HepG2 (cell line): ENCODE results near the gene TUBGCP3. TPM values are rescaled to one million over a fixed set of nuclear protein-coding genes. Genes with fewer than 3 reads are reported as not detected.

Experiments used
- FIP1L1 ChIP-seq: fragments of 200-400 bp; formaldehyde crosslinking; IDR thresholded peaks from 2 replicates; pipeline ENCODE4 v1.6.1; 2018; ENCODE audit warnings: low read depth, mild to moderate bottlenecking, low read length, moderate library complexity, borderline replicate concordance; ENCODE audit not compliant: insufficient read depth
- NFKBIZ ChIP-seq: IDR thresholded peaks from 2 replicates; pipeline ENCODE4 v1.6.1; 2018; ENCODE audit warnings: missing genetic modification reagents, missing compliant biosample characterization
- SP2 ChIP-seq: sonication (generic); formaldehyde crosslinking; IDR thresholded peaks from 2 replicates; pipeline ENCODE4 v1.5.1; 2020; ENCODE audit warnings: mild to moderate bottlenecking, missing genetic modification reagents
- SRSF4 ChIP-seq: fragments of 200-400 bp; formaldehyde crosslinking; IDR thresholded peaks from one replicate; pipeline ENCODE4 v1.6.1; 2018; ENCODE audit warnings: mild to moderate bottlenecking, low read depth, low read length, moderate library complexity; ENCODE audit not compliant: poor library complexity, severe bottlenecking
- SSRP1 ChIP-seq: IDR thresholded peaks from 2 replicates; pipeline ENCODE4 v1.6.1; 2016; ENCODE audit warnings: control low read depth
- TGIF2 ChIP-seq: IDR thresholded peaks from 2 replicates; pipeline ENCODE4 v1.6.1; 2016; ENCODE audit warnings: control low read depth, missing compliant biosample characterization
- ZNF253 ChIP-seq: sonication (generic); formaldehyde crosslinking; IDR thresholded peaks from 2 replicates; pipeline ENCODE4 v1.8.0; 2022; ENCODE audit warnings: mild to moderate bottlenecking, missing genetic modification reagents, borderline replicate concordance
- ZNF468 ChIP-seq: sonication (generic); formaldehyde crosslinking; IDR thresholded peaks from 2 replicates; pipeline ENCODE4 v1.8.0; 2022; ENCODE audit warnings: mild to moderate bottlenecking, moderate library complexity, missing genetic modification reagents
- ZNF530 ChIP-seq: sonication (generic); formaldehyde crosslinking; IDR thresholded peaks from 2 replicates; pipeline ENCODE4 v1.5.0; 2020; ENCODE audit warnings: low read depth, mild to moderate bottlenecking, missing genetic modification reagents
- ZNF556 ChIP-seq: sonication (generic); formaldehyde crosslinking; IDR thresholded peaks from 2 replicates; pipeline ENCODE4 v1.4.0; 2020; ENCODE audit warnings: mild to moderate bottlenecking, missing genetic modification reagents, borderline replicate concordance
- ZNF644 ChIP-seq: IDR thresholded peaks from 2 replicates; pipeline ENCODE4 v1.6.1; 2016; ENCODE audit warnings: low read depth
- ZSCAN12 ChIP-seq: sonication (generic); formaldehyde crosslinking; IDR thresholded peaks from 2 replicates; pipeline ENCODE4 v1.9.0; 2021; ENCODE audit warnings: mild to moderate bottlenecking, missing genetic modification reagents
- polyA plus RNA-seq, 8 experiments: library from polyadenylated mRNA; depleted of rRNA in 3 of 8; stranded (reverse) in 7 of 8; unstranded in 1 of 8; fragments of >200 nt; fragmentation: Illumina TruSeq in 4 of 8; extraction: Trizol in 4 of 8; gene quantifications; 2 replicates each; pipeline versions ENCODE4 v1.2.1 to v1.2.3, GENCODE V29; 2011 to 2016; ENCODE audit warnings: low read depth in 4 of 8, missing spikeins in 1 of 8, mixed read lengths in 1 of 8; ENCODE audit not compliant: insufficient read depth in 1 of 8
- total RNA-seq, 5 experiments: library from RNA; depleted of rRNA; stranded (reverse); fragments of >200 nt; fragmentation: Illumina TruSeq; extraction: Trizol; gene quantifications; 2 replicates each; pipeline ENCODE4 v1.2.3, GENCODE V29; 2016; ENCODE audit warnings: low read depth in 1 of 5
- TF ChIP-seq, protein P1 (sequence below): sonication (generic); formaldehyde crosslinking; IDR thresholded peaks from 2 replicates; pipeline ENCODE4 v1.4.0; 2020; ENCODE audit warnings: mild to moderate bottlenecking, low read depth, missing genetic modification reagents
- TF ChIP-seq, protein P2 (sequence below): sonication (generic); formaldehyde crosslinking; IDR thresholded peaks from 2 replicates; pipeline ENCODE4 v1.9.0; 2022; ENCODE audit warnings: low read depth, missing genetic modification reagents
- TF ChIP-seq, protein P3 (sequence below): sonication (generic); formaldehyde crosslinking; conservative IDR thresholded peaks from 2 replicates; pipeline ENCODE4 v1.4.0; 2020; ENCODE audit warnings: mild to moderate bottlenecking, missing genetic modification reagents, moderate library complexity
- TF ChIP-seq, protein P4 (sequence below): sonication (generic); formaldehyde crosslinking; IDR thresholded peaks from 2 replicates; pipeline ENCODE4 v1.5.0; 2020; ENCODE audit warnings: missing genetic modification reagents
- TF ChIP-seq, protein P5 (sequence below): sonication (generic); formaldehyde crosslinking; IDR thresholded peaks from 2 replicates; pipeline ENCODE4 v1.4.0; 2020; ENCODE audit warnings: missing genetic modification reagents; ENCODE audit errors: not compliant biosample characterization
- TF ChIP-seq, protein P6 (sequence below): IDR thresholded peaks from 2 replicates; pipeline ENCODE4 v1.6.1; 2016; ENCODE audit warnings: low read depth

TUBGCP3 gene
- total and polyA plus RNA-seq, 2 of the 13 experiments (the other 11 are each of a cell fraction or from before 2014, with no cell fraction given): 12.6 to 15.5 TPM

DNA sequence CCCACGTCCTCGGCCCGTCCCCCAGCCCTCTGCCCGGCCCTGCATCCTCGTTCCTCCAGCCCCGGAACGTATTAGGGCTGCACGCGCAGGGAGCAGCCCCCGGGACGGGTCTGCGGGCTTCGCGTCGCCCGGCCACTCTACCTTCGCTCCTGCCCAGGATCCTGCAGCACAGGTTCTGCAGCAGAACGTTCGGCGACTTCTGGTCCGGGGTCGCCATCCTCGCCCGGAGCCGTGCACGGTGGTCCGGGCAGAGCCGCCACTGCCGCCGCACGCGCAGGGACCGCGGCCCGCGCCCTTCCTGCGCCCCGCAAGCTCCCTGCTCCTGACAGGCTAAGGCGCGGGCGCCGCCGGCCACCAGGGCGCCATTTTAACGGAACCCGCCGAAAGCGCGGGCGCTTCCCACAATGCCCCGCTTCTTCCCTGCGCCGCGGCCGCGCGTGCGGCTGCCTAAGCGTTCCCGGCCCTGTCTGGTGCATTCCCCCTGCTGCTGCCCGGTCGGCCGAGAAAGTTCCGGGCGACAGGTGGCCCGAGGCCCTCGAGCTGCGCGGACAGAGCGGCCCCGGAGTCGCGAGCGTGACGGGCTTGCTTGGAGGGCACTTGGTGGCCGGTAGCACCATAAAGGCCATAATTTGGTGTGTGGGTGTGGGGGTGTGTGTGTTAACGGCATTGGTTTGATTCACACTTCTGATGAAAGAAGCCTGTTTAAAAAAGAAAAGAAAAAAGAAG, at the start of gene TUBGCP3 (continued):
- TF ChIP-seq ZSCAN12 (CRISPR knock-in tag) (peak; percentile 95), FIP1L1 (no peak), SSRP1 (CRISPR knock-in tag) (no peak), ZNF556 (CRISPR knock-in tag) (peak; percentile 95), NFKBIZ (CRISPR knock-in tag) (no peak), ZNF253 (CRISPR knock-in tag) (peak; percentile 89), ZNF468 (CRISPR knock-in tag) (peak; percentile 52; the same call in 1 of the 2 replicates), ZNF530 (no peak), SRSF4 (no peak), ZNF644 (CRISPR knock-in tag) (no peak), SP2 (CRISPR knock-in tag) (no peak), TGIF2 (CRISPR knock-in tag) (no peak; the same call in 1 of the 2 replicates)
- TF ChIP-seq, protein P1, sequence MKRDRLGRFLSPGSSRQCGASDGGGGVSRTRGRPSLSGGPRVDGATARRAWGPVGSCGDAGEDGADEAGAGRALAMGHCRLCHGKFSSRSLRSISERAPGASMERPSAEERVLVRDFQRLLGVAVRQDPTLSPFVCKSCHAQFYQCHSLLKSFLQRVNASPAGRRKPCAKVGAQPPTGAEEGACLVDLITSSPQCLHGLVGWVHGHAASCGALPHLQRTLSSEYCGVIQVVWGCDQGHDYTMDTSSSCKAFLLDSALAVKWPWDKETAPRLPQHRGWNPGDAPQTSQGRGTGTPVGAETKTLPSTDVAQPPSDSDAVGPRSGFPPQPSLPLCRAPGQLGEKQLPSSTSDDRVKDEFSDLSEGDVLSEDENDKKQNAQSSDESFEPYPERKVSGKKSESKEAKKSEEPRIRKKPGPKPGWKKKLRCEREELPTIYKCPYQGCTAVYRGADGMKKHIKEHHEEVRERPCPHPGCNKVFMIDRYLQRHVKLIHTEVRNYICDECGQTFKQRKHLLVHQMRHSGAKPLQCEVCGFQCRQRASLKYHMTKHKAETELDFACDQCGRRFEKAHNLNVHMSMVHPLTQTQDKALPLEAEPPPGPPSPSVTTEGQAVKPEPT (CRISPR knock-in tag): peak; percentile 98
- TF ChIP-seq, protein P2, sequence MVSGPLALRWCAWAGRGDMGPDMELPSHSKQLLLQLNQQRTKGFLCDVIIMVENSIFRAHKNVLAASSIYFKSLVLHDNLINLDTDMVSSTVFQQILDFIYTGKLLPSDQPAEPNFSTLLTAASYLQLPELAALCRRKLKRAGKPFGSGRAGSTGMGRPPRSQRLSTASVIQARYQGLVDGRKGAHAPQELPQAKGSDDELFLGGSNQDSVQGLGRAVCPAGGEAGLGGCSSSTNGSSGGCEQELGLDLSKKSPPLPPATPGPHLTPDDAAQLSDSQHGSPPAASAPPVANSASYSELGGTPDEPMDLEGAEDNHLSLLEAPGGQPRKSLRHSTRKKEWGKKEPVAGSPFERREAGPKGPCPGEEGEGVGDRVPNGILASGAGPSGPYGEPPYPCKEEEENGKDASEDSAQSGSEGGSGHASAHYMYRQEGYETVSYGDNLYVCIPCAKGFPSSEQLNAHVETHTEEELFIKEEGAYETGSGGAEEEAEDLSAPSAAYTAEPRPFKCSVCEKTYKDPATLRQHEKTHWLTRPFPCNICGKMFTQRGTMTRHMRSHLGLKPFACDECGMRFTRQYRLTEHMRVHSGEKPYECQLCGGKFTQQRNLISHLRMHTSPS: no peak; the same call in 1 of the 2 replicates
- TF ChIP-seq, protein P3, sequence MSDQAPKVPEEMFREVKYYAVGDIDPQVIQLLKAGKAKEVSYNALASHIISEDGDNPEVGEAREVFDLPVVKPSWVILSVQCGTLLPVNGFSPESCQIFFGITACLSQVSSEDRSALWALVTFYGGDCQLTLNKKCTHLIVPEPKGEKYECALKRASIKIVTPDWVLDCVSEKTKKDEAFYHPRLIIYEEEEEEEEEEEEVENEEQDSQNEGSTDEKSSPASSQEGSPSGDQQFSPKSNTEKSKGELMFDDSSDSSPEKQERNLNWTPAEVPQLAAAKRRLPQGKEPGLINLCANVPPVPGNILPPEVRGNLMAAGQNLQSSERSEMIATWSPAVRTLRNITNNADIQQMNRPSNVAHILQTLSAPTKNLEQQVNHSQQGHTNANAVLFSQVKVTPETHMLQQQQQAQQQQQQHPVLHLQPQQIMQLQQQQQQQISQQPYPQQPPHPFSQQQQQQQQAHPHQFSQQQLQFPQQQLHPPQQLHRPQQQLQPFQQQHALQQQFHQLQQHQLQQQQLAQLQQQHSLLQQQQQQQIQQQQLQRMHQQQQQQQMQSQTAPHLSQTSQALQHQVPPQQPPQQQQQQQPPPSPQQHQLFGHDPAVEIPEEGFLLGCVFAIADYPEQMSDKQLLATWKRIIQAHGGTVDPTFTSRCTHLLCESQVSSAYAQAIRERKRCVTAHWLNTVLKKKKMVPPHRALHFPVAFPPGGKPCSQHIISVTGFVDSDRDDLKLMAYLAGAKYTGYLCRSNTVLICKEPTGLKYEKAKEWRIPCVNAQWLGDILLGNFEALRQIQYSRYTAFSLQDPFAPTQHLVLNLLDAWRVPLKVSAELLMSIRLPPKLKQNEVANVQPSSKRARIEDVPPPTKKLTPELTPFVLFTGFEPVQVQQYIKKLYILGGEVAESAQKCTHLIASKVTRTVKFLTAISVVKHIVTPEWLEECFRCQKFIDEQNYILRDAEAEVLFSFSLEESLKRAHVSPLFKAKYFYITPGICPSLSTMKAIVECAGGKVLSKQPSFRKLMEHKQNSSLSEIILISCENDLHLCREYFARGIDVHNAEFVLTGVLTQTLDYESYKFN (CRISPR knock-in tag): peak; percentile 87; the same call in 1 of the 2 replicates
- TF ChIP-seq, protein P4, sequence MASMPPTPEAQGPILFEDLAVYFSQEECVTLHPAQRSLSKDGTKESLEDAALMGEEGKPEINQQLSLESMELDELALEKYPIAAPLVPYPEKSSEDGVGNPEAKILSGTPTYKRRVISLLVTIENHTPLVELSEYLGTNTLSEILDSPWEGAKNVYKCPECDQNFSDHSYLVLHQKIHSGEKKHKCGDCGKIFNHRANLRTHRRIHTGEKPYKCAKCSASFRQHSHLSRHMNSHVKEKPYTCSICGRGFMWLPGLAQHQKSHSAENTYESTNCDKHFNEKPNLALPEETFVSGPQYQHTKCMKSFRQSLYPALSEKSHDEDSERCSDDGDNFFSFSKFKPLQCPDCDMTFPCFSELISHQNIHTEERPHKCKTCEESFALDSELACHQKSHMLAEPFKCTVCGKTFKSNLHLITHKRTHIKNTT (CRISPR knock-in tag): no peak
- TF ChIP-seq, protein P5, sequence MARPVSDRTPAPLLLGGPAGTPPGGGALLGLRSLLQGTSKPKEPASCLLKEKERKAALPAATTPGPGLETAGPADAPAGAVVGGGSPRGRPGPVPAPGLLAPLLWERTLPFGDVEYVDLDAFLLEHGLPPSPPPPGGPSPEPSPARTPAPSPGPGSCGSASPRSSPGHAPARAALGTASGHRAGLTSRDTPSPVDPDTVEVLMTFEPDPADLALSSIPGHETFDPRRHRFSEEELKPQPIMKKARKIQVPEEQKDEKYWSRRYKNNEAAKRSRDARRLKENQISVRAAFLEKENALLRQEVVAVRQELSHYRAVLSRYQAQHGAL: peak; percentile 97
- TF ChIP-seq, protein P6, sequence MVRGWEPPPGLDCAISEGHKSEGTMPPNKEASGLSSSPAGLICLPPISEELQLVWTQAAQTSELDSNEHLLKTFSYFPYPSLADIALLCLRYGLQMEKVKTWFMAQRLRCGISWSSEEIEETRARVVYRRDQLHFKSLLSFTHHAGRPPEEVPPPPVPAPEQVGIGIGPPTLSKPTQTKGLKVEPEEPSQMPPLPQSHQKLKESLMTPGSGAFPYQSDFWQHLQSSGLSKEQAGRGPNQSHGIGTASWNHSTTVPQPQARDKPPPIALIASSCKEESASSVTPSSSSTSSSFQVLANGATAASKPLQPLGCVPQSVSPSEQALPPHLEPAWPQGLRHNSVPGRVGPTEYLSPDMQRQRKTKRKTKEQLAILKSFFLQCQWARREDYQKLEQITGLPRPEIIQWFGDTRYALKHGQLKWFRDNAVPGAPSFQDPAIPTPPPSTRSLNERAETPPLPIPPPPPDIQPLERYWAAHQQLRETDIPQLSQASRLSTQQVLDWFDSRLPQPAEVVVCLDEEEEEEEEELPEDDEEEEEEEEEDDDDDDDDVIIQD (CRISPR knock-in tag): 0 out of 2 replicates have a peak, but pooled peaks have one; percentile 32
